ENCODE measurements around the gene SELENOO.
A peak's percentile ranks its signal among the peaks of the same experiment; 100 is the strongest.

DNA sequence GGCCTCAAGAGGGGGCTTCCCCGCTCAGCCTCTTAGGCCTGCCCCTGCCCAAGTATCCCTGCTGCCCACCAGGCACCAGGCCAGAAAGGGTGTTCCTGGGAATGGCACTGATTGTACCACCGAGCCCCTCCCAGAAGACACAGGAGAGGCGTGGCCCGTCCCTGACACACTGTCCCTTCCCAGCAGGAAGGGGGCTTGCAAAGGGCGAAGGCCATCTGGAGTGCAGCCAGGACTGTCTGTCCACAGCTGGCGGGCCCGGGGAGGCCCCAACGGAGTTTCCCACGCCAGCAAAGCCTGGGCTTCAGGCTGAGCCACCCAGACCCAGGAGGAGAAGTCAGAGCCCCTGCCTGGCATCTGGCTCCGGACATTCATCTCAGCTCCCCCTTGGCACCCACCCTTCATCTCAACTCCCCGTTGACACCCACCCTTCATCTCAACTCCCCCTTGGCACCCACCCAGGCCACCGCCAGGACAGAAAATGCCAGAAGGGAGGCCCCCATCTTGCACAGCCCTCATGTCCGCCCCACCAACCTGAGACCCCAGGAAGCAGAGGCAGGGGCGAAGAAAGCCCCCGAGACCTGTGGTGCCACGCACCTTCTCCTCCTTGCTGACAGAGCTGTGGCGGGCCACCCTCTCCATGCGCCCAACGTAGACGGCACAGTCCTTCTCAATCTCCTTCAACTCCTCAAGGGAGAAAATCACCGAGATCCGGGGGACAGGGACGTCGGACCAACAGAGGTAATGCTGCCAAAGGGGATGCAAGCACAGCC lies 24.6 kb downstream of the SELENOO start:
- TF ChIP-seq DNMT3B (CRISPR knock-in tag; conservative IDR thresholded peaks at IDR 0.05) (no peak), DR1 (CRISPR knock-in tag; IDR thresholded peaks at IDR 0.05) (no peak), MZF1 (CRISPR knock-in tag; IDR thresholded peaks at IDR 0.05; ENCODE audit: borderline replicate concordance) (no peak), IKZF1 (IDR thresholded peaks at IDR 0.05) (no peak), NFE2 (CRISPR knock-in tag; IDR thresholded peaks at IDR 0.05) (no peak), ZNF768 (CRISPR knock-in tag; IDR thresholded peaks at IDR 0.05) (no peak), POLR2AphosphoS5 (IDR thresholded peaks at IDR 0.05; ENCODE audit: low read depth, low read length) (no peak)
- TF ChIP-seq, protein P1, sequence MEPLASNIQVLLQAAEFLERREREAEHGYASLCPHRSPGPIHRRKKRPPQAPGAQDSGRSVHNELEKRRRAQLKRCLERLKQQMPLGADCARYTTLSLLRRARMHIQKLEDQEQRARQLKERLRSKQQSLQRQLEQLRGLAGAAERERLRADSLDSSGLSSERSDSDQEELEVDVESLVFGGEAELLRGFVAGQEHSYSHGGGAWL (CRISPR knock-in tag; IDR thresholded peaks at IDR 0.05): no peak
- TF ChIP-seq, protein P2, sequence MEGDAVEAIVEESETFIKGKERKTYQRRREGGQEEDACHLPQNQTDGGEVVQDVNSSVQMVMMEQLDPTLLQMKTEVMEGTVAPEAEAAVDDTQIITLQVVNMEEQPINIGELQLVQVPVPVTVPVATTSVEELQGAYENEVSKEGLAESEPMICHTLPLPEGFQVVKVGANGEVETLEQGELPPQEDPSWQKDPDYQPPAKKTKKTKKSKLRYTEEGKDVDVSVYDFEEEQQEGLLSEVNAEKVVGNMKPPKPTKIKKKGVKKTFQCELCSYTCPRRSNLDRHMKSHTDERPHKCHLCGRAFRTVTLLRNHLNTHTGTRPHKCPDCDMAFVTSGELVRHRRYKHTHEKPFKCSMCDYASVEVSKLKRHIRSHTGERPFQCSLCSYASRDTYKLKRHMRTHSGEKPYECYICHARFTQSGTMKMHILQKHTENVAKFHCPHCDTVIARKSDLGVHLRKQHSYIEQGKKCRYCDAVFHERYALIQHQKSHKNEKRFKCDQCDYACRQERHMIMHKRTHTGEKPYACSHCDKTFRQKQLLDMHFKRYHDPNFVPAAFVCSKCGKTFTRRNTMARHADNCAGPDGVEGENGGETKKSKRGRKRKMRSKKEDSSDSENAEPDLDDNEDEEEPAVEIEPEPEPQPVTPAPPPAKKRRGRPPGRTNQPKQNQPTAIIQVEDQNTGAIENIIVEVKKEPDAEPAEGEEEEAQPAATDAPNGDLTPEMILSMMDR (CRISPR knock-in tag; IDR thresholded peaks at IDR 0.05): peak; percentile 14; the same call in 1 of the 2 replicates
- TF ChIP-seq, protein P3, sequence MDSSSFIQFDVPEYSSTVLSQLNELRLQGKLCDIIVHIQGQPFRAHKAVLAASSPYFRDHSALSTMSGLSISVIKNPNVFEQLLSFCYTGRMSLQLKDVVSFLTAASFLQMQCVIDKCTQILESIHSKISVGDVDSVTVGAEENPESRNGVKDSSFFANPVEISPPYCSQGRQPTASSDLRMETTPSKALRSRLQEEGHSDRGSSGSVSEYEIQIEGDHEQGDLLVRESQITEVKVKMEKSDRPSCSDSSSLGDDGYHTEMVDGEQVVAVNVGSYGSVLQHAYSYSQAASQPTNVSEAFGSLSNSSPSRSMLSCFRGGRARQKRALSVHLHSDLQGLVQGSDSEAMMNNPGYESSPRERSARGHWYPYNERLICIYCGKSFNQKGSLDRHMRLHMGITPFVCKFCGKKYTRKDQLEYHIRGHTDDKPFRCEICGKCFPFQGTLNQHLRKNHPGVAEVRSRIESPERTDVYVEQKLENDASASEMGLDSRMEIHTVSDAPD (CRISPR knock-in tag; IDR thresholded peaks at IDR 0.05): no peak
- TF ChIP-seq, protein P4, sequence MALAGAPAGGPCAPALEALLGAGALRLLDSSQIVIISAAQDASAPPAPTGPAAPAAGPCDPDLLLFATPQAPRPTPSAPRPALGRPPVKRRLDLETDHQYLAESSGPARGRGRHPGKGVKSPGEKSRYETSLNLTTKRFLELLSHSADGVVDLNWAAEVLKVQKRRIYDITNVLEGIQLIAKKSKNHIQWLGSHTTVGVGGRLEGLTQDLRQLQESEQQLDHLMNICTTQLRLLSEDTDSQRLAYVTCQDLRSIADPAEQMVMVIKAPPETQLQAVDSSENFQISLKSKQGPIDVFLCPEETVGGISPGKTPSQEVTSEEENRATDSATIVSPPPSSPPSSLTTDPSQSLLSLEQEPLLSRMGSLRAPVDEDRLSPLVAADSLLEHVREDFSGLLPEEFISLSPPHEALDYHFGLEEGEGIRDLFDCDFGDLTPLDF (CRISPR knock-in tag; IDR thresholded peaks at IDR 0.05): no peak
- TF ChIP-seq, protein P5, sequence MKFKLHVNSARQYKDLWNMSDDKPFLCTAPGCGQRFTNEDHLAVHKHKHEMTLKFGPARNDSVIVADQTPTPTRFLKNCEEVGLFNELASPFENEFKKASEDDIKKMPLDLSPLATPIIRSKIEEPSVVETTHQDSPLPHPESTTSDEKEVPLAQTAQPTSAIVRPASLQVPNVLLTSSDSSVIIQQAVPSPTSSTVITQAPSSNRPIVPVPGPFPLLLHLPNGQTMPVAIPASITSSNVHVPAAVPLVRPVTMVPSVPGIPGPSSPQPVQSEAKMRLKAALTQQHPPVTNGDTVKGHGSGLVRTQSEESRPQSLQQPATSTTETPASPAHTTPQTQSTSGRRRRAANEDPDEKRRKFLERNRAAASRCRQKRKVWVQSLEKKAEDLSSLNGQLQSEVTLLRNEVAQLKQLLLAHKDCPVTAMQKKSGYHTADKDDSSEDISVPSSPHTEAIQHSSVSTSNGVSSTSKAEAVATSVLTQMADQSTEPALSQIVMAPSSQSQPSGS (CRISPR knock-in tag; IDR thresholded peaks at IDR 0.05): no peak

Data from HepG2 (cell line).